Fibroblast of pulmonary artery (primary cell): Measurements from ENCODE around the gene KCTD15.

Experiments
- DNase-seq: peaks from one replicate; pipeline ENCODE4 v3.0.0-alpha.2; 2010; ENCODE audit warnings: low read depth
- H3K4me3 ChIP-seq: replicated peaks from 2 replicates; pipeline ENCODE4 v1.5.1; 2011; ENCODE audit warnings: low read depth, mild to moderate bottlenecking, control low read depth, low read length, moderate library complexity
- CTCF ChIP-seq: IDR thresholded peaks from 2 replicates; pipeline ENCODE4 v1.5.1; 2011; ENCODE audit warnings: mild to moderate bottlenecking, control low read depth, low read length, inconsistent platforms; ENCODE audit errors: missing control alignments

KCTD15 gene

GRCh38 chr19:33751436-33751770 is 45.3 kb upstream of the KCTD15 start:
- DNase-seq = no peak
- no peak for TF ChIP-seq CTCF
- no peak overlapping the region for H3K4me3 ChIP-seq

- DNase-seq = no peak
- TF ChIP-seq CTCF = no peak
These were observed 44.5 kb upstream of the KCTD15 start for GRCh38 chr19:33752018-33752800.

GRCh38 chr19:33752945-33753344 is 43.7 kb upstream of the KCTD15 start:
- no peak for DNase-seq
- no peak for TF ChIP-seq CTCF
- no peak overlapping the region for H3K4me3 ChIP-seq

More at GRCh38 chr19:33752018-33752800, 44.5 kb upstream of the KCTD15 start:
- no peak overlapping the region for H3K4me3 ChIP-seq

- no peak for TF ChIP-seq CTCF
- DNase-seq = no peak
- no peak overlapping the region for H3K4me3 ChIP-seq
These were observed 42.3 kb upstream of the KCTD15 start for GRCh38 chr19:33754361-33754760.

GRCh38 chr19:33755099-33756035 is 41.3 kb upstream of the KCTD15 start:
- TF ChIP-seq CTCF = no peak
- H3K4me3 ChIP-seq = no peak overlapping the region
- no peak for DNase-seq

- DNase-seq = no peak
- TF ChIP-seq CTCF = no peak
- no peak overlapping the region for H3K4me3 ChIP-seq
These were observed 40.5 kb upstream of the KCTD15 start for GRCh38 chr19:33756177-33756576.
